Measurements from ENCODE around the gene VPS8.

DNA sequence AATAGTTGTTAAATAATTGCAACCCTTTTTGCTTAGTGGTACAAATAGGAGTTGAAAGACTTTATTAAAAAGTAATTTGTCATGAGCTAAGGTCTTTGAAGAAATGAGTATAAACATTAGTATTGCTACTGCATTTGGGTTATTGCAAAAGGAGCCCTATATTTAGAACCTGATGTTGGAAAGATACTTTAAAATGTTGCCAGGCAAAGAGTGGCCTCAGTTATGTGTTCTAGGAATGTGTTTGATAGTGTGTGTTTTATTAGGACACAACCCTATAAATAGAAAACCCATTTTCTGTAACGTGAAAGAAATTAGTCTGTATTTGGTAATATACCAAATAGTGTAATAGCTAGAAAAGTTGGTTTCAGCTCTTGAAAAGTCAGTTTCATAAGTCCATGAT is 10.7 kb downstream of the VPS8 start:
- TF ChIP-seq, protein P1, sequence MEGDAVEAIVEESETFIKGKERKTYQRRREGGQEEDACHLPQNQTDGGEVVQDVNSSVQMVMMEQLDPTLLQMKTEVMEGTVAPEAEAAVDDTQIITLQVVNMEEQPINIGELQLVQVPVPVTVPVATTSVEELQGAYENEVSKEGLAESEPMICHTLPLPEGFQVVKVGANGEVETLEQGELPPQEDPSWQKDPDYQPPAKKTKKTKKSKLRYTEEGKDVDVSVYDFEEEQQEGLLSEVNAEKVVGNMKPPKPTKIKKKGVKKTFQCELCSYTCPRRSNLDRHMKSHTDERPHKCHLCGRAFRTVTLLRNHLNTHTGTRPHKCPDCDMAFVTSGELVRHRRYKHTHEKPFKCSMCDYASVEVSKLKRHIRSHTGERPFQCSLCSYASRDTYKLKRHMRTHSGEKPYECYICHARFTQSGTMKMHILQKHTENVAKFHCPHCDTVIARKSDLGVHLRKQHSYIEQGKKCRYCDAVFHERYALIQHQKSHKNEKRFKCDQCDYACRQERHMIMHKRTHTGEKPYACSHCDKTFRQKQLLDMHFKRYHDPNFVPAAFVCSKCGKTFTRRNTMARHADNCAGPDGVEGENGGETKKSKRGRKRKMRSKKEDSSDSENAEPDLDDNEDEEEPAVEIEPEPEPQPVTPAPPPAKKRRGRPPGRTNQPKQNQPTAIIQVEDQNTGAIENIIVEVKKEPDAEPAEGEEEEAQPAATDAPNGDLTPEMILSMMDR (IDR thresholded peaks at IDR 0.05; ENCODE audit: insufficient read depth, low read length, poor library complexity, severe bottlenecking) = no peak
- TF ChIP-seq EZH2phosphoT487 (conservative IDR thresholded peaks at IDR 0.05; ENCODE audit: low read length) = no peak

Data from SU-DHL-6 (cell line).